ENCODE data around the gene STYK1.
"Not testable (repeated sequence)": the region's sequence is repeated elsewhere in the genome, so short reads cannot be mapped to it uniquely, and the experiment has no call there.

The STYK1 gene

DNA sequence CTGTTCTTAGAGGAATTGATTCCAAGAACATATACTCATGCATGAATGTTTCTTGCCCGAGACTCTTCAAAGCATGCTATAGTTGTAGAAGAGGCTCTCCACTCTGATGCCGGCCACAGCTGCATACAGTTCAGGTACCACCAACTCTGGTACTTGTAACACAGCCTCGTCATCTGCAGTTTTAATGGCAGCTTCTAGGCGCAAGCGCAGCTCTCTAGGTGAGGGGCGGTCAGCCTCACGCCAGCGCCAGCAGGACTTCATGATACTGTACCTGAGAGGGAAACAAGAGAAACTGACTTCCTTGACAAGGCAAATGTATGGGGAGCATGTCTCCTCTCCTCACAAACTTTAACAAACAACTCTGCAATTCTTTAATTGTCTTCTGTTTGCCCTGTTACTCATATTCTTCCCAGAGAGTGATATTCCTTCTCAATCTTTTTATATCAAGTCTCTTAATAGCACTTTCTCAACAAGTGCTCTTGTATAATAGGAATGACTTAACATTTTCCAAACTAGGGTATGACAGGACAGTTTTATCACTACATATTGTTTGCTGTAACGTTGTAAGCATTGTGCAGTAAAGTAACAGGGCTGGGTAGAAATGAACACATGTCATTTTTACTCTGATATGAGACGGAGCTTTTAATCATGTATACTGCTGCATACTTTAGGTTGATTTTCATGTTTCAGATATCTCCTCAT, 53.6 kb downstream of the STYK1 start:
- no peak for DNase-seq (ENCODE audit: low read depth)

DNA sequence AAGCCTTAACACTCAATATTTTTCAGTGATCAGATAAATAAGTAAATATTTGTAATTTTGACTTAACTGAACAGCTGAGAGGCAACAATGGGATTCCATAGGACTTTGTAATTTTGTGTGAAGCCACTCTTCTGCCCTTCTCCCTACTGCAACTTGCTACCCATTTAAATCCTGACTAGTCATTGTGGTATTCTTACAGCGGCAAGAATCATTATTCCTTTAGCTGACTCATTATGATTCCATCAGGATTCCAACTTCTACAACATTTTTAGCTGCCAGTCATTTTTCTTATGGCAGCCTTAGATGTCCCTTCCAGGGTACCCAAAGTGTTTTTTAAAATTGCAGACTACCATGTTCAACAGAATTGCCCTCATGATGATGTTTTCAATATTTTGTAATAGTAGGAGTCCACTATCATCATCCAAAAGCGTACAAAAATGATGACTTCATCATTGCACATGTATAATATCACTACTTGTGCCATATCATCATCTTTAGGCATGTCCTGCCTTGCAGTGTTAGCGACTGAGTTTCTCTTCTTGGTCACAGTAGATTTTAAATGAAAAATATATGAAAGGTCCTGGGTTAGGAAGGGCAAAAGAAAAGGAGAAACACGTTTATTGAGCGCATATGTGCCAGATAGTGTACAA, 55.4 kb downstream of the STYK1 start:
- DNase-seq (ENCODE audit: low read depth), result no peak

DNA sequence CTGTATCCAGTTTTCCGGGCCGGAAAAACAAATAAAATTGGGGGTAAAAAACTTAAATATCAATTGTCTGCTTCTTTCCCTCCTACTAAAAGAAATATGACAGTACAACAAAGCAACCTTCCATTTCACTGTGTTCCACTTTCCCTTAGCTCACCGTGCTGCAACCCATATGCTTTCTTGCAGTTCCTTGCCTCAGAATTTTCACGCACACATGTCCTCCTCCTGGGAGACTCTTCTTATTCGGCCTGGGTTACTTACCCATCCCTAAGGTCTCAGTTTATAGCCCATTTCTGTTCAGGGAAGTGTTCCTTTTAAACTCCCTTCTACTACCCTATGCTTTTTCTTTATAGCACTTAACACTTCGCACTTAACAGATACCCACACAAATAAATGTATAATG, 56.0 kb downstream of the STYK1 start:
- no peak for DNase-seq (ENCODE audit: low read depth)

DNA sequence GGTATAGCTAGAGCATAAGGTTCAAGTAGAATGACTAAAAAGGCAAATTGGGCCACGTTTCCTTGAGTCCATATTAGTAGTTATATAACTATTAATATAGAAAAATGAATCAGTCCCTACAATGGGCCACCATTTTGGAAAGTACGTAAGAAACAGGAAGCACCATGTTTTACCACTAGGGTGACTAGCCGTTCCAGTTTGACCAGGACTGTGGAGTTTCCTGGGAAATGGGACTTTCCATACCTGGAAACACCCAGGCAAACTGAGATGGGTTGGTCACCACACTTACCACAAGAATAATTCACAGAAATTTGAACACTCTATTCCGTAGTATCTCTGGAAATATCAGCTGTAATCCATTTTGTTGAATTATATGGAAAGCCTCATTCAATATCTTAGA, 58.3 kb downstream of the STYK1 start:
- no peak for DNase-seq (ENCODE audit: low read depth)

DNA sequence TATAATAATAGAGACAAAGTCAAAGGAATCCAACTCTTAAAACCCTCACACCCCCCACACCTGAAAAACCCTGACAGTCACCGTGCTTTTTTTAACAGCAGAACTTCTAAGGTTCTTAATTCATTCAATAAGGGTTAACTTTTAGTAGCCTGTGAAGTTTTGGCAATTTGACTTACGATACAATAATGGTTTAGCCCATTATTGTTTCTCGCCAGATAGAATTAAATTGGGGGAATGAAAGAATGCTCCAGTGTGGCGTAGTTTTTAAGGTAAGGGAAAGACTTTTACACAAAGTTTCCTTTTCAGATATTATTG, 59.8 kb downstream of the STYK1 start:
- no peak for DNase-seq (ENCODE audit: low read depth)

DNA sequence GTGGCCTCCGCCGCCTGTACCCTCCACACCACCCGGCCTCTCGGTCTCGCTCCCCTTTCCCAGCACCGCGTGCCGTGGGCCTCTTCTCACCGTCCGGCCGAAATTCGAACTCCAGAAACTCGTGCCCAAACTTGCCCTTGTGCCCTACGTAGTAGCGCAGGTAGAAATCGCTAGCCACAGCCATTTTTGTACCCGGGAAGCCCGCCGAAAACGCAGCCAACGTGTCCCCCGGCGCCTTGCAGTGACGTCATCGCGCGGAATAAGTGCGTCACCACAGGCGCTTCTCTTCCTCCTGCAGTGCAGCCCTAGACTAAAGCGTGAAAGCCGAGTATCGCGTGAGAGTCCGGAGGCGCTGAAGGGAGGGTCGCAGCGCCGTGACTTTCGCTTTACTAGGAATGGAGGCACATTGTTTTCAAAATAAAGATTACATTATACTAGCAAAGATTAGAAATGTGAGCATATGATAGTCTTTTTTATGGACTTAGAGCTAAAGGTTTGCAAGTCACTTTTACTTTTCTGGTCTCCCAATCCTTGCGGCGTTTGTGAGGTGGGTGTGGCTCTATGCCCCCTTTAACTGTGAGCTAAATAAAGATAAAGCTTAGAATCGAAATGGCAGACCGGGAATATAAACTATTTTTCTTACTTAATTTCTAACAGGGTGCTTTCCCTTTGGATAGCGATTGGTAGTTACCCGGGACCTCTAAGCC, 60.4 kb downstream of the STYK1 start, which contains the start of gene MAGOHB:
MAGOHB (minus strand) TSS at position 261 of the 707 bp plus-strand sequence; CDS start at position 184, 77 bp downstream.
- peak; percentile 88 for DNase-seq (ENCODE audit: low read depth)

DNA sequence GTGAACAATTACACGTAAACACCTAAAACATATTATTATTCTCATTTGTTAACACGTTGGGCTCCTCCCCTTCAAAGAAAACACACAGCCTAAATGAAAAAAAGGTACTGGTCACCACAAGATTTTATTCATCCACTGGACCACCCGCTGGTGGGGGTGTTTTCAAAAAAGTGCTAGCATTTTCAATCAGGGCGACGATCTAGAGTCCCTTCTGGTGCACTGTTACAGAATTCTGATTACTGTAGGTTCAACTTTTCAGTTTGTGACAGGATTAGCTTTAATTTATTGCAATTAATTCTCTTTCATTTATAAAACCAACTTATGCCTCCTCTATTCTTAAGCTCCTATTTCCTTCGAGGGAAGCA, 60.9 kb downstream of the STYK1 start:
- no peak for DNase-seq (ENCODE audit: low read depth)

DNA sequence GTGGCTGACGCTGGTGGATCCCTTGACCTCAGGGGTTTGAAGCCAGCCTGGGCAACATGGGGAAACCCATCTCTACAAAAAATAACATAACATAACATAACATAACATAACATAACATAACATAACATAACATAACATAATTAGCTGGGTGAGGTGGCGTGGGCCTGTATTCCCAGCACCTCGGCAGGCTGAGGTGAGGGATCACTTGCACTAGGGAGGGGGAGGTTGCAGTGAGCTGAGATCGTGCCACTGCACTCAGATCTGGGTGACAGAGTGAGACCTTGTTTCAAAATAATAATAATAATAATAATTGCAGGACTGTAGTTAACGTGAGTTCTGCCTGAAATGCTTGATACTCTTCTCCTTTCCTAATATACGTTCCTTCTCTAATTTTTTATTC, 61.7 kb downstream of the STYK1 start:
- DNase-seq (ENCODE audit: low read depth), result no peak

DNA sequence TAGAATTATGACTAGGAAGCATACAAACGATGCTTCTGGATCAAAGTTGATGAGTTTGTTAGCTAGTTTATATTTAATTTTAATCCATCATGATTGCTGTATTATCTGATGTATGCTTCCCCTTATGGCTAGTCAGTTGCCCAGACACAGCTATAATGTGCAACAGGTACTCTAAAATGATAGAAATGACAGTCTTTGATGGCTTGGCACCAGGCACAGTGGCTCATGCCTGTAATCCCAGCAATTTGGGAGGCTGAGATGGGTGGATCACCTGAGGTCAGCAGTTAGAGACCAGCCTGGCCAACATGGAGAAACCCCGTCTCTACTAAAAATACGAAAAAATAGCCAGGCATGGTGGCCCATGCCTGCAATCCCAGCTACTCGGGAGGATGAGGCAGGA, 62.6 kb downstream of the STYK1 start:
- not testable (repeated sequence) for DNase-seq (ENCODE audit: low read depth)

DNA sequence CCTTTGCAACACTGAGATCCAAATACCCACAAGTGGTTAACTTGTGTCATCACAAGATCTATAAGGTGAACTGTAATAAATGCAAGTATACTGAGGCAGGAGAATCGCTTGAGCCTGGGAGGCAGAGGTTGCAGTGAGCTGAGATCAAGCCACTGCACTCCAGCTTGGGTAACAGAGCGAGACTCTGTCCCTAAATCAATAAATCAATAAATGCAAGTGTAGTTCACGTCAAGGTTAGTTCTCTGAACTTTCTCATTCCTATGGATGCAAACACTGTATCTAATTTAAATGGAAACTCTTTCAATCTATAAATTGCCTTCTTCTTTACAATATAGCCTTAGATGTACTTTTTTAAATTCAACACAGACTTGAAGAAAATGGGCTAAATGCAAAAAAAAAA, 63.7 kb downstream of the STYK1 start:
- no peak for DNase-seq (ENCODE audit: low read depth)

DNA sequence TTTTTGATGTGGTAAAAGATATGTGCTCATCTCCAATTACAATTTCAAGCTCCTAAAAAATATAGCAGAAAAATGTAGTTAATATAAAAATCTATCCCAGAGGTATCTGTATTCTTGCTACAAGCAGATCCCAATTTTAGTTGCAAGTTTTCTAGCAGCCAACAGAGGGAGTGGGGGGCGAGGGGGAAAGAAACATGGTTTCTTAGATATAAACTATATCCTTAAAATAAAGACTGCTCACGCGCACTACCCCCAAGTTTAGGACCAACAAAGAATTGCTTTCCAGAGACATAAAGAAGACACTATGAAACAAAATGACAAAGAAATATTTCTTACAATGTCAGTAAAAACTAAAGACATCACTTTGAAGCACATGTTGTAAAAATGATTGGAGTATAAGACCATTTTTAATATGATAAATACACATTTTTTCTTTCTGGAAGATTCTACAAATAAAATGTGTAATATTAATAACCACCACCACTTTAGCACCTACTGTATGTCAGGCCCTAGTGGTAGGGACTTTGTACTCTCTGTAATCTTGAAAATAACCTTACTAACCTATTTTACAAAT, 65.9 kb downstream of the STYK1 start:
- DNase-seq (ENCODE audit: low read depth), result no peak

DNA sequence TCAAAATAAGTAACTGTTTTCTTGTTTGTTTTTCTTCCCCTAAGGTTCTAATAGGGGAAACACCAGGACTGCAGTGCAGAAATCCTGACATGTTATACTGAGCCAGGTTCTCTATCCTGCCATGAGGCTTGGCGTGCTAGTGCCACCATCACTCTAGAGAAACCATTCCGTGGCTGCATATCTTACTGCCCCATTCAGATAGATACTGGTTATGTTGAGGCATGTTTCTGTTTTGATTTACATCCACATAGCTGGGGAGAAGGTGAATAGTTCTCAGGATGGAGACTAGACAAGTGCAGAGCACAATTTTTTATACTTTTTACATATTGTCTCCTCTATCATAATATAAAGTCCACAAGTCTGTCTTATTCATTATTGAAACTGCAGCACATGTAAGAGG, 72.0 kb downstream of the STYK1 start:
- DNase-seq (ENCODE audit: low read depth), result no peak

DNA sequence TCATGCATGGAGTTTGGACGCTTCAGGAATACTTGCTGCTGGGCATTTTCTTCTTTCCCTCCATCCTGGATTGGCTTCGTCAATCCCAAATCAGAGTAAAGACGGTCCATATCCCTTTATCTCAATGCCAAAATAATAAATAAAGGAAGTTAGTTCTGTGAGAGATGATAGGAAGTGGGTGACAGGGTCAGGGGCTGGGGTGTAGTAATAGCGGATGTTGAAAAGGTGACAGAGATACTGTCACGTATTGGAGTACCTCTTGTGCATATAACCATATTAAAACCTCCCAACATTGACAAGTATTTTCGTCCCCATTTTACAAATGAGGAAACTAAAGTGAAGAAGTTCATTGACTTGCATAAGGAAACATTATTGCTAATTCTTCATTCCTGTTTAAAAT, 72.9 kb downstream of the STYK1 start:
- no peak for DNase-seq (ENCODE audit: low read depth)

DNA sequence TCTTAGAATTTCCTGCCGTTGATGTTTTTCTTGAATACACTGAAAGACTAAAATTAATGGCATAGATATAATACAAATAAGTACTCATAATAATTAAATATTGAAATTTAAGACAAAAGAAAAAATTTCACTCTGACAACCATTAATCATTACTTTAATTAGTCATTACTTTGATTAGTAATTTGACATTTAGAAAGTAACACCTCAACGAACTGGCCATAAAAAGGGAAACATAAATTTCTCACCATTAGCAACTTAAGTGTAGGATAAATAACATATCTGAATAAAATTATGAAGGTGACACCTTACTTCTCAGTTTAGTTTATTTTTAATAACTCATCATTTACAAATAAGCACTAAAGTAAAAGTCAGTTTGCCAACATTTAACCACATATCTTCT, 78.0 kb downstream of the STYK1 start:
- no peak for DNase-seq (ENCODE audit: low read depth)

DNA sequence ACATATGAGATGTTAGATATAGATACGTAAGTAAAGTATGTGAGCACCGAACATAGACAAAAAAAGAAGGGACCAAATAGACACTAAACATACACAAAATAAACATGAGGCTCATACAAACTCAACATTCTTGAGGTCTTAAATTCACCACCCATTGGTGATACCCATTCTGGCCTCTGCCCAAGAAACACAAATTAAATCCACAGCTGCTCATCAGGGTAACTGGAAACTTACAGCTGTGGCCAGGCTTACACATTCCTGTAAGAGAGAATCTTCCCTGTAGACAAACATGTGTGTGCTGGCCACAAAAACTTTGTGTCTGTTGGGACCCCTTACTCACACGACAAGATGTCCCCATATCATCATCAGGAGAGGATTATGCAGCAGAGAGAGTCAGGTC, 82.9 kb downstream of the STYK1 start:
- no peak for DNase-seq (ENCODE audit: low read depth)

DNA sequence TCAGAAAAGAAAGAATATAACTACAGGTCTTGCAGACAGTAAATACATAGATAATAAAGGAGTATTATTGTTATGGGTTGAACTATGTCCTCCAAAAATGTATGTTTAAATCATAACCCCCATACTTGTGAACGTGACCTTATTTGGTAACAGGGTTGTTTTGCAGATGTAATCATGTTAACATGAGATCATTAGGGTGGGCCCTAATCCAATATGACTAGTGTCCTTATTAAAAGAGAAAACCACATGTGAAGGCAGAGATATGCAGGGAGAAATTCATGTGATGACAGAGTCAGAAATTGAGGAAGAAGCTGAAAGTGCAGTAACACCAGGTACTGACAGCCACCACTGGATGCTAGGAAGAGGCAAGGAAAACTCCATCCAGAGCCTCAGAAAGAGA, 89.4 kb downstream of the STYK1 start:
- no peak for DNase-seq (ENCODE audit: low read depth)

DNA sequence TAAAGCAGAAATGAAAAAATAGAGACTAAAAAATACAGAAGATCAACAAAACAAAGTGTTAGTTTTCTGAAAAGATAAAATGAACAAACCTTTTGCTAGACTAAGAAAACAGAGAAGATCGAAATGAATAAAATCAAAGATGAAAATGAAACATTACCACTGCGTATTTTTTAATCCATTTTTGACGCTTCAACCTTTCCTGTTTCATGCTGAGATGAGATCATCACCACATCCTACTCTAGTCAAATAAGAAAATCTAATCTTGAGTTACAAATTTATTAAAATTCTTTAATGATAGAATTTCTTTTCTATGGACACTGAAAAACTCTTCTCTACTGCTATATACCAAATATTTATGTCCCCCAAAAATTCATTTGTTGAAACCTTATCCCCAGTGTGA, 91.1 kb downstream of the STYK1 start:
- DNase-seq (ENCODE audit: low read depth), result no peak

DNA sequence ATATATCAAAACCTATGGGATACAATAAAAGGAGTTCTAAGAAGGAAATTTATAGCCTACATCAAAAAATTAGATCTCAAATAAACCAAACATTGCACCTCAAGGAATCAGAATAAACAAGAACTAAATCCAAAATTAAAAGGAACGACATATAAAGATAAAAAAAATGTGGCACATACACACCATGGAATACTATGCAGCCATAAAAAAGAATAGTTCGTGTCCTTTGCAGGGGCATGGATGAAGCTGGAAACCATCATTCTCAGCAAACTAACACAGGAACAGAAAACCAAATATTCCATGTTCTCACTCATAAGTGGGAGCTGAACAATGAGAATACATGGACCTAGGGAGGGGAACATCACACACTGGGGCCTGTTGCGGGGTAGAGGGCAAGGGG, 91.7 kb downstream of the STYK1 start:
- DNase-seq (ENCODE audit: low read depth), result not testable (repeated sequence)

DNA sequence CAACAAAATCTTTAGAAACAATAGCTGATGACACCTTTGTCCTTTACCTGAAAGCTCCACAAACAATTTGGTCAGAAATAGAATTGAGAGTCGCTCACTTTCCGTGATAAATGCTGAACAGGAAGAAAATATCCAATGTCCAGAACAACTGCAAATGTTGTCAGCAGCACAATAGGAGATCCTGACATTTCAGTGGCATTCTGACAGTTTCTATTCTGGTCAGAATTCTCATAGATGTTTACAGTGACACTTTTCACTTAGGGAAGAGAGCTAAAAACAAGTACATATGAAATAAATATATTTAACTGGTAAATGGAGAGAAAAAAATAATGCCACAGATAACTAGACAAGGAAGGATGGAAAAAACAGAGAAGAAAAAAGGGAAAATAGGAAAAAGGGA, 99.5 kb downstream of the STYK1 start:
- DNase-seq (ENCODE audit: low read depth), result no peak

DNA sequence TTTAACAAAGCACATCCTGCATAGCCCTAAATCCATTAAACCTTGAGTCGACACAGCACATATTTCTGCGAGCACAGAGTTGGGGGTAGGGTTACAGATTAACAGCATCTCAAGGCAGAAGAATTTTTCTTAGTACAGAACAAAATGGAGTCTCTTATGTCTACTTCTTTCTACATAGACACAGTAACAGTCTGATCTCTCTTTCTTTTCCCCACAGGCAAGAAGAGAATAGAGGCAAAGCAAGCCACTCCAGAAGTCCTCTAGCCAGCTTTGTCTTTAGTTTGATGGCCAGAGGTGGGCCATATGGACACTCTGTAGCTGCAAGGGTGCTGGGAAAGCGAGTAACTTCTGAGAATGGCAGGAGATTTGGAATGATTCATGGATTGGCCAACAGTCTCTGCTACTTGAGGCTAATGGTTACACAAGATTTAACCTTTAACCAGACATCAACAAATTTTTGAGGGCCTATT, 101.8 kb downstream of the STYK1 start:
- not testable (repeated sequence) for DNase-seq (ENCODE audit: low read depth)

DNA sequence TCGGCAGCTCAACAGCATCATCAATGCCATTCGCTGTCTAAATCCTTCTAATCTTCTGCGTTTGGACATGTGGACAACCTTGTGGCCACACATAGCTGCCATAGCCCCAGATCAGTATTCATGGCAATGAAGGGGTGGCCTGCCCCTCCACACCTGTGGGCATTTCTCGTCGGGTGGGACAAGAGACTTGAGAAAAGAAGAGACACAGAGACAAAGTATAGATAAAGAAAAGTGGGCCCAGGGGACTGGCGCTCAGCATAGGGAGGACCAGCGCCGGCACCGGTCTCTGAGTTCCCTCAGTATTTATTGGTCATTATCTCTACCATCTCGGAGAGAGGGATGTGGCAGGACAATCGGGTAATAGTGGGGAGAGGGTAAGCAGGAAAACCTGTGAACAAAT, 102.7 kb downstream of the STYK1 start:
- DNase-seq (ENCODE audit: low read depth), result no peak

Measured in CMK (cell line).